Measurements from ENCODE around the gene ALMS1. TPM values are rescaled to one million over a fixed set of nuclear protein-coding genes. Genes with fewer than 3 reads are reported as not detected.
"Not testable (repeated sequence)": the region's sequence is repeated elsewhere in the genome, so short reads cannot be mapped to it uniquely, and the experiment has no call there.

Gene ALMS1
- total and polyA plus RNA-seq, 2 donors (not counting 3 experiments of a cell fraction or from before 2014, with no cell fraction given): 5.7 to 15.4 TPM

DNA sequence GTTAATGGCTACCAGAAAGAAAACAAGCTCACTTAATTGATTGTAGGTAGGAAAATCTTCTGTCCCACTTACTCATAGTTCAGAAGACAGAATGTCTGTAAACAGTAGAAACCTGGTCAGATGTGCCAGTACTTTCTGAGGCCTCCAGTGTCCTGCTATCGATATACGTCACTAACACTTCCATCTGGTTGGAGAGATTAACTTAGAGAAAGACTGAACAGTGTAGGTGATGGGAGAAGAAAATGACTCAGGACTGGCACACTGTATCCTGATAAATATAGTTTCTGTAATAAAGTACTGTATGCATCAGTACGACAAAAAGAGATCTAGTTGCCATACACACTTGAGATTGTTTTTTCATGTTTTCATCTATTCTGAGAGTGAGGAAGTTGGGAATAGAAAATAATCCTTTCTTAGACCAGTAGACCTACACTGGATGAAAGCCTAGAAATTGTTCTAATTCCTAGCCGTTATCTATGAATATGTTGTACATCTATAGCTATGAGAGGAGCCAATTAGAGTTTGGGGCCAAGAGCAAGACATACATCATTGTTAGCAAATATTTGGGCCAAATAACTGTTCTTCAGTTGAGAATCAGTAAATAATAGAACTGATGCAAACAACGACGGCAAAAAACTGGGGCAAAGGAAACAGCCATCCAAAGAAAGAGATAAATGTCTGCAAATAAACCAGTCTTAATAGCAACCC is 150.7 kb downstream of the ALMS1 start:
- Histone ChIP-seq H3K36me3 (ENCODE audit: control insufficient read depth in 2 of 2, extremely low read depth in 1 of 2, insufficient read depth in 2 of 2, low read length in 2 of 2) (no peaks in the 10 kb centered on the region), H2AFZ (ENCODE audit: low read depth, low read length) (no peak overlapping the region), H3K27me3 (ENCODE audit: control insufficient read depth in 2 of 2, insufficient read depth in 2 of 2, low read length in 2 of 2) (no peaks in the 10 kb centered on the region), H3K4me1 (ENCODE audit: control insufficient read depth, extremely low read depth, insufficient read depth, low read length) (no peaks in the 10 kb centered on the region), H3K9ac (replicated peaks; ENCODE audit: extremely low read depth, insufficient read depth, low read length) (no peak overlapping the region), H3K4me3 (replicated peaks in 1 of 3; ENCODE audit: insufficient read depth in 1 of 3, low read depth in 1 of 3, low read length in 3 of 3) (no peak overlapping the region), H3K79me2 (ENCODE audit: control insufficient read depth, insufficient read depth, low read length) (no peaks in the 10 kb centered on the region), H3K9me1 (replicated peaks; ENCODE audit: control insufficient read depth, extremely low read depth, insufficient read depth, low read length) (no peaks in the 10 kb centered on the region), H3K4me2 (ENCODE audit: insufficient read depth, low read length) (no peak overlapping the region), H3K9me3 (replicated peaks; ENCODE audit: control insufficient read depth, insufficient read depth, low read length) (no peaks in the 10 kb centered on the region), H3K27ac (ENCODE audit: insufficient read depth, low read depth, low read length) (no peak overlapping the region), H4K20me1 (replicated peaks; ENCODE audit: control insufficient read depth, extremely low read depth, insufficient read depth, low read length) (no peaks in the 10 kb centered on the region)
- TF ChIP-seq JUN (IDR thresholded peaks at IDR 0.05; ENCODE audit: borderline replicate concordance, insufficient read depth, insufficient read length, low read depth): no peak
- dilution Hi-C loops (cut with MboI; ENCODE audit: extremely low pct_ligation_motif_present, low sequenced_read_pairs) (no loop called here), intact Hi-C loops (cut with micrococcal nuclease) (no loop called here)
- ChIA-PET POLR2A (interaction anchor here (0.6 kb wide), 1 partner anchor 1425 kb away, joined by 3 read pairs; no protein-coding TSS in a partner anchor), CTCF (interaction anchor here (1.4 kb wide), 1 partner anchor 14 kb away, joined by 4 read pairs; no protein-coding TSS in a partner anchor)
- FAIRE-seq (no peak), DNase-seq (ENCODE audit: low read depth, low spot score) (no peak)
- no TSS peak for BruUV-seq (replicated peaks)

DNA sequence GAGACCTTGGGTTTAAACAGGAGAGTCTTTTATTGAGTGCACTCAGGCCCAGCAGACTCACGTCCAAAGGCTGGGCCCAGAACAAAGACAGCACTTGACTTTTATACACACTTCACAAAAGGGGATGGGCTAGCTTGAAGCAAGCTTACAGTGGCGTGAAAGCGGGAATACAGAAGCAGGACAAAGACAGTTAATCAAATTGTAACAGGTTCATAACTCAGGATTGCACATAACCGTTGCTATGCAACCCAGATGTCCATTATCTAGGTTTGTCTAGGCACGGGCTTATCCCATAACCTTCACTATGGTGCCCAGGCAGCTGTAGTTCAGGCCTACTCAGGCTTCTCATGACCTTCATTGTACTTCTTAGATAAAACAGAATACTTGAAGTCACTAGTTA is 175.2 kb downstream of the ALMS1 start:
- DNase-seq (ENCODE audit: low read depth, low spot score); BruUV-seq (replicated peaks); CTCF ChIA-PET; H3K36me3 ChIP-seq (ENCODE audit: control insufficient read depth in 2 of 2, extremely low read depth in 1 of 2, insufficient read depth in 2 of 2, low read length in 2 of 2); H3K79me2 ChIP-seq (ENCODE audit: control insufficient read depth, insufficient read depth, low read length); dilution Hi-C loops (cut with MboI; ENCODE audit: extremely low pct_ligation_motif_present, low sequenced_read_pairs); H3K9me3 ChIP-seq (replicated peaks; ENCODE audit: control insufficient read depth, insufficient read depth, low read length); H3K27ac ChIP-seq (ENCODE audit: insufficient read depth, low read depth, low read length); H3K4me2 ChIP-seq (ENCODE audit: insufficient read depth, low read length); H4K20me1 ChIP-seq (replicated peaks; ENCODE audit: control insufficient read depth, extremely low read depth, insufficient read depth, low read length); H3K9me1 ChIP-seq (replicated peaks; ENCODE audit: control insufficient read depth, extremely low read depth, insufficient read depth, low read length); H3K4me1 ChIP-seq (ENCODE audit: control insufficient read depth, extremely low read depth, insufficient read depth, low read length); intact Hi-C loops (cut with micrococcal nuclease); H3K4me3 ChIP-seq (replicated peaks in 1 of 3; ENCODE audit: insufficient read depth in 1 of 3, low read depth in 1 of 3, low read length in 3 of 3); FAIRE-seq; POLR2A ChIA-PET; H2AFZ ChIP-seq (ENCODE audit: low read depth, low read length); H3K9ac ChIP-seq (replicated peaks; ENCODE audit: extremely low read depth, insufficient read depth, low read length); H3K27me3 ChIP-seq (ENCODE audit: control insufficient read depth in 2 of 2, insufficient read depth in 2 of 2, low read length in 2 of 2): not testable (repeated sequence)
